Measurements from ENCODE around the gene DNAJC13.

- TF ChIP-seq CTCF (conservative IDR thresholded peaks at IDR 0.05; ENCODE audit: low read length): no peak
- no peak for TF ChIP-seq EZH2phosphoT487 (IDR thresholded peaks at IDR 0.05; ENCODE audit: borderline replicate concordance)
Observed at GRCh38 chr3:132386259-132386658, 31.0 kb upstream of the DNAJC13 start.

Data from Loucy (cell line).